Neural crest cell (in vitro differentiated cells): ENCODE measurements around the gene FXYD5. TPM values are rescaled to one million over a fixed set of nuclear protein-coding genes. Genes with fewer than 3 reads are reported as not detected.

Source experiments
- DNase-seq: peaks from one replicate; pipeline ENCODE4 v3.0.0; 2021; ENCODE audit warnings: low read depth, mixed read lengths, low spot score
- H3K27ac Mint-ChIP-seq: one replicate; pipeline ENCODE4 v1.8.0; 2021; ENCODE audit warnings: mild to moderate bottlenecking, mixed read lengths; ENCODE audit not compliant: unreplicated experiment
- H3K27me3 Mint-ChIP-seq: 2 replicates; pipeline ENCODE4 v1.8.0; 2021; ENCODE audit warnings: low read depth, mild to moderate bottlenecking, mixed read lengths
- H3K36me3 Mint-ChIP-seq: 2 replicates; pipeline ENCODE4 v1.8.0; 2021; ENCODE audit warnings: low read depth, mild to moderate bottlenecking, mixed read lengths
- H3K4me1 Mint-ChIP-seq: 2 replicates; pipeline ENCODE4 v1.8.0; 2021; ENCODE audit warnings: mixed read lengths
- H3K4me3 Mint-ChIP-seq: one replicate; pipeline ENCODE4 v1.8.0; 2021; ENCODE audit warnings: mild to moderate bottlenecking, mixed read lengths
- H3K9me3 Mint-ChIP-seq: 2 replicates; pipeline ENCODE4 v1.8.0; 2021; ENCODE audit warnings: mixed read lengths
- CTCF ChIP-seq: fragments of 200-600 bp; sonication (generic); conservative IDR thresholded peaks from 2 replicates; pipeline ENCODE4 v1.5.0; 2021; ENCODE audit warnings: antibody characterized with exemption, mild to moderate bottlenecking
- total RNA-seq: library from RNA; stranded (reverse); gene quantifications from 2 replicates; pipeline ENCODE4 v1.2.1, GENCODE V29; 2021

Gene FXYD5
- total RNA-seq, 1 donor from 2014 or later: 13.3 TPM

- Mint-ChIP-seq H3K4me3 (peak overlapping the region; percentile 78), H3K4me1 (peaks cover 53% of the 10 kb centered on the region), H3K36me3 (no peaks in the 10 kb centered on the region), H3K9me3 (no peaks in the 10 kb centered on the region), H3K27me3 (peaks cover 3% of the 10 kb centered on the region), H3K27ac (peak overlapping the region; percentile 68)
- peak; percentile 97 for TF ChIP-seq CTCF
- DNase-seq: peak; percentile 97
Observed at GRCh38 chr19:35114353-35115176, 40.0 kb upstream of the FXYD5 start.

GRCh38 chr19:35115177-35115951 is 39.2 kb upstream of the FXYD5 start, which contains the start of gene FXYD3:
TSS of gene FXYD3 (plus strand) at chr19:35115823. CDS start at chr19:35119377, 3,554 bp downstream.
- no peak for TF ChIP-seq CTCF
- H3K27me3 Mint-ChIP-seq: peaks cover 3% of the 10 kb centered on the region
- H3K36me3 Mint-ChIP-seq: no peaks in the 10 kb centered on the region
- peak within 1 kb of the TSS; percentile 90 for H3K27ac Mint-ChIP-seq
- peak within 1 kb of the TSS; percentile 78 for H3K4me3 Mint-ChIP-seq
- H3K9me3 Mint-ChIP-seq: no peaks in the 10 kb centered on the region
- DNase-seq: peak; percentile 54
- peaks cover 56% of the 10 kb centered on the region for H3K4me1 Mint-ChIP-seq

- Mint-ChIP-seq H3K36me3 (no peaks in the 10 kb centered on the region), H3K4me1 (peaks cover 50% of the 10 kb centered on the region), H3K27me3 (peaks cover 3% of the 10 kb centered on the region), H3K27ac (peak overlapping the region; percentile 90), H3K4me3 (peak overlapping the region; percentile 78), H3K9me3 (no peaks in the 10 kb centered on the region)
- DNase-seq: no peak
- no peak for TF ChIP-seq CTCF
Observed at GRCh38 chr19:35116072-35116801, 38.3 kb upstream of the FXYD5 start.

- no peak overlapping the region for H3K27ac Mint-ChIP-seq
- DNase-seq: no peak
- TF ChIP-seq CTCF: no peak
Observed at GRCh38 chr19:35117116-35117515, 37.4 kb upstream of the FXYD5 start.

GRCh38 chr19:35117799-35118198 is 36.7 kb upstream of the FXYD5 start:
- H3K9me3 Mint-ChIP-seq: no peaks in the 10 kb centered on the region
- TF ChIP-seq CTCF: no peak
- H3K4me3 Mint-ChIP-seq: no peak overlapping the region
- no peak overlapping the region for H3K27ac Mint-ChIP-seq
- DNase-seq: no peak
- H3K36me3 Mint-ChIP-seq: no peaks in the 10 kb centered on the region
- H3K4me1 Mint-ChIP-seq: peaks cover 44% of the 10 kb centered on the region
- peaks cover 3% of the 10 kb centered on the region for H3K27me3 Mint-ChIP-seq

More at GRCh38 chr19:35117116-35117515, 37.4 kb upstream of the FXYD5 start:
- no peaks in the 10 kb centered on the region for H3K36me3 Mint-ChIP-seq
- H3K27me3 Mint-ChIP-seq: peaks cover 3% of the 10 kb centered on the region
- no peaks in the 10 kb centered on the region for H3K9me3 Mint-ChIP-seq
- H3K4me1 Mint-ChIP-seq: peaks cover 46% of the 10 kb centered on the region
- peak overlapping the region; percentile 20 for H3K4me3 Mint-ChIP-seq
